ENCODE measurements around the gene IGF1. TPM values are rescaled to one million over a fixed set of nuclear protein-coding genes. Genes with fewer than 3 reads are reported as not detected.

The IGF1 gene
- total RNA-seq, 4 donors from 2014 or later: 50.0 to 262 (median 78.1) TPM

GRCh38 chr12:102394200-102394599 lies 86.2 kb downstream of the IGF1 start:
- Histone ChIP-seq H3K4me3 (no peak overlapping the region), H3K27me3 (no peaks in the 10 kb centered on the region), H3K4me1 (peaks cover 0 to under 1% (median 0%) of the 10 kb centered on the region in 4 donors), H3K36me3 (no peaks in the 10 kb centered on the region), H3K9me3 (no peaks in the 10 kb centered on the region), H3K27ac (no peak overlapping the region)
- DNase-seq (ENCODE audit: low spot score in 2 of 2): no peak
- WGBS, 2 donors: 74 to 76% methylated on average over 1 of the region's 1 CpG
- no peak for TF ChIP-seq POLR2A (IDR thresholded peaks at IDR 0.05)
- TF ChIP-seq CTCF (IDR thresholded peaks at IDR 0.05): no peak
- TF ChIP-seq EP300 (IDR thresholded peaks at IDR 0.05): no peak

- H3K27me3 ChIP-seq: no peaks in the 10 kb centered on the region
- no peak for DNase-seq (ENCODE audit: low spot score in 2 of 2)
Measured at GRCh38 chr12:102390068-102390467, 90.3 kb downstream of the IGF1 start.

GRCh38 chr12:102388469-102388868 lies 91.9 kb downstream of the IGF1 start:
- WGBS, 2 donors: 43 to 61% methylated on average over 1 of the region's 1 CpG
- Histone ChIP-seq H3K27ac (no peak overlapping the region), H3K4me3 (no peak overlapping the region), H3K4me1 (peaks cover 0 to 5% (median 0%) of the 10 kb centered on the region in 4 donors), H3K36me3 (no peaks in the 10 kb centered on the region), H3K9me3 (peaks cover 0 to 17% (median 4%) of the 10 kb centered on the region in 4 donors), H3K27me3 (no peaks in the 10 kb centered on the region)
- no peak for TF ChIP-seq POLR2A (IDR thresholded peaks at IDR 0.05)
- TF ChIP-seq EP300 (IDR thresholded peaks at IDR 0.05): no peak
- TF ChIP-seq CTCF (IDR thresholded peaks at IDR 0.05): no peak
- no peak for DNase-seq (ENCODE audit: low spot score in 2 of 2)

More at GRCh38 chr12:102390068-102390467, 90.3 kb downstream of the IGF1 start:
- Histone ChIP-seq H3K36me3 (no peaks in the 10 kb centered on the region), H3K27ac (no peak overlapping the region), H3K4me3 (no peak overlapping the region), H3K4me1 (peaks cover 0 to 5% (median 0%) of the 10 kb centered on the region in 4 donors), H3K9me3 (peaks cover 0 to 2% (median 0%) of the 10 kb centered on the region in 4 donors)
- 88 to 93% methylated on average over 4 of the region's 4 CpGs for WGBS, 2 donors
- TF ChIP-seq EP300 (IDR thresholded peaks at IDR 0.05) (no peak), POLR2A (IDR thresholded peaks at IDR 0.05) (no peak), CTCF (IDR thresholded peaks at IDR 0.05) (no peak)

GRCh38 chr12:102385343-102385742 lies 95.0 kb downstream of the IGF1 start:
- no peak for TF ChIP-seq CTCF (IDR thresholded peaks at IDR 0.05)
- H3K36me3 ChIP-seq: no peaks in the 10 kb centered on the region
- WGBS, 2 donors: 91 to 95% methylated on average over 1 of the region's 1 CpG
- H3K4me1 ChIP-seq: peaks cover 0 to 5% (median 0%) of the 10 kb centered on the region in 4 donors
- no peak for DNase-seq (ENCODE audit: low spot score in 2 of 2)
- no peaks in the 10 kb centered on the region for H3K27me3 ChIP-seq
- H3K27ac ChIP-seq: no peak overlapping the region
- H3K4me3 ChIP-seq: no peak overlapping the region
- H3K9me3 ChIP-seq: peaks cover 0 to 18% (median 6%) of the 10 kb centered on the region in 4 donors

GRCh38 chr12:102379346-102380162 lies 100.8 kb downstream of the IGF1 start:
- no peak overlapping the region for H3K4me3 ChIP-seq
- no peak overlapping the region for H3K27ac ChIP-seq
- DNase-seq (ENCODE audit: low spot score in 2 of 2): no peak
- H3K27me3 ChIP-seq: no peaks in the 10 kb centered on the region
- 46 to 51% methylated on average over 3 of the region's 3 CpGs for WGBS, 2 donors
- peaks cover 0 to 11% (median 5%) of the 10 kb centered on the region in 4 donors for H3K9me3 ChIP-seq
- H3K36me3 ChIP-seq: no peaks in the 10 kb centered on the region
- no peak for TF ChIP-seq POLR2A (IDR thresholded peaks at IDR 0.05)
- no peak for TF ChIP-seq CTCF (IDR thresholded peaks at IDR 0.05)
- H3K4me1 ChIP-seq: no peaks in the 10 kb centered on the region

Data from tibial nerve (tissue), 4 donors.